ENCODE measurements around the gene RPS6KA2.

RPS6KA2 gene

GRCh38 chr6:166450167-166450873 lies 176.7 kb downstream of the RPS6KA2 start:
- Histone ChIP-seq H3K36me3 (ENCODE audit: control insufficient read depth in 4 of 4, insufficient read depth in 4 of 4, low read length in 3 of 4) (peaks cover 0 to 3% (median 0%) of the 10 kb centered on the region in 4 experiments), H3K9me3 (ENCODE audit: control extremely low read depth in 1 of 5, control insufficient read depth in 4 of 5, insufficient read depth in 2 of 5, low read depth in 1 of 5, low read length in 4 of 5) (peaks cover 0 to 8% (median 3%) of the 10 kb centered on the region in 5 experiments), H3K4me1 (ENCODE audit: control extremely low read depth in 1 of 4, control insufficient read depth in 4 of 4, insufficient read depth in 4 of 4, low read length in 3 of 4) (no peaks in the 10 kb centered on the region), H3K27me3 (replicated peaks in 2 of 5; ENCODE audit: control insufficient read depth in 4 of 5, insufficient read depth in 5 of 5, low read length in 4 of 5) (no peaks in the 10 kb centered on the region), H3K4me3 (ENCODE audit: control insufficient read depth in 1 of 7, extremely low read depth in 1 of 7, insufficient read depth in 4 of 7, low read depth in 2 of 7, low read length in 6 of 7) (no peak overlapping the region), H3K27ac (ENCODE audit: insufficient read depth in 1 of 2, low read depth in 1 of 2, low read length in 2 of 2, poor library complexity in 1 of 2, severe bottlenecking in 2 of 2) (no peak overlapping the region)
- ChIA-PET POLR2A (no interaction called here), CTCF (no interaction called here)
- WGBS (ENCODE audit: insufficient coverage): 89% methylated on average over 4 of the region's 5 CpGs
- no peak for DNase-seq

GRCh38 chr6:166449641-166450040 lies 177.4 kb downstream of the RPS6KA2 start:
- peaks cover 0 to 8% (median 3%) of the 10 kb centered on the region in 5 experiments for H3K9me3 ChIP-seq (ENCODE audit: control extremely low read depth in 1 of 5, control insufficient read depth in 4 of 5, insufficient read depth in 2 of 5, low read depth in 1 of 5, low read length in 4 of 5)
- no peak overlapping the region for H3K4me3 ChIP-seq (ENCODE audit: control insufficient read depth in 1 of 7, extremely low read depth in 1 of 7, insufficient read depth in 4 of 7, low read depth in 2 of 7, low read length in 6 of 7)
- ChIA-PET CTCF (no interaction called here), POLR2A (no interaction called here)
- peaks cover 0 to 3% (median 0%) of the 10 kb centered on the region in 4 experiments for H3K36me3 ChIP-seq (ENCODE audit: control insufficient read depth in 4 of 4, insufficient read depth in 4 of 4, low read length in 3 of 4)
- 97% methylated on average over 6 of the region's 9 CpGs for WGBS (ENCODE audit: insufficient coverage)
- no peak overlapping the region for H3K27ac ChIP-seq (ENCODE audit: insufficient read depth in 1 of 2, low read depth in 1 of 2, low read length in 2 of 2, poor library complexity in 1 of 2, severe bottlenecking in 2 of 2)
- no peaks in the 10 kb centered on the region for H3K4me1 ChIP-seq (ENCODE audit: control extremely low read depth in 1 of 4, control insufficient read depth in 4 of 4, insufficient read depth in 4 of 4, low read length in 3 of 4)
- no peak for DNase-seq
- H3K27me3 ChIP-seq (replicated peaks in 2 of 5; ENCODE audit: control insufficient read depth in 4 of 5, insufficient read depth in 5 of 5, low read length in 4 of 5): no peaks in the 10 kb centered on the region

GRCh38 chr6:166449036-166449435 lies 178.0 kb downstream of the RPS6KA2 start:
- WGBS (ENCODE audit: insufficient coverage): 96% methylated on average over 4 of the region's 7 CpGs
- CTCF ChIA-PET: interaction anchor here (1.7 kb wide), 1 partner anchor 10 kb away, joined by 4 read pairs; no protein-coding TSS in a partner anchor
- no peaks in the 10 kb centered on the region for H3K4me1 ChIP-seq (ENCODE audit: control extremely low read depth in 1 of 4, control insufficient read depth in 4 of 4, insufficient read depth in 4 of 4, low read length in 3 of 4)
- no peak overlapping the region for H3K4me3 ChIP-seq (ENCODE audit: control insufficient read depth in 1 of 7, extremely low read depth in 1 of 7, insufficient read depth in 4 of 7, low read depth in 2 of 7, low read length in 6 of 7)
- H3K9me3 ChIP-seq (ENCODE audit: control extremely low read depth in 1 of 5, control insufficient read depth in 4 of 5, insufficient read depth in 2 of 5, low read depth in 1 of 5, low read length in 4 of 5): peaks cover 0 to 8% (median 3%) of the 10 kb centered on the region in 5 experiments
- no peaks in the 10 kb centered on the region for H3K27me3 ChIP-seq (replicated peaks in 2 of 5; ENCODE audit: control insufficient read depth in 4 of 5, insufficient read depth in 5 of 5, low read length in 4 of 5)
- no peak for DNase-seq
- no peak overlapping the region for H3K27ac ChIP-seq (ENCODE audit: insufficient read depth in 1 of 2, low read depth in 1 of 2, low read length in 2 of 2, poor library complexity in 1 of 2, severe bottlenecking in 2 of 2)
- POLR2A ChIA-PET: no interaction called here
- peaks cover 0 to 3% (median 0%) of the 10 kb centered on the region in 4 experiments for H3K36me3 ChIP-seq (ENCODE audit: control insufficient read depth in 4 of 4, insufficient read depth in 4 of 4, low read length in 3 of 4)

- H3K36me3 ChIP-seq (ENCODE audit: control insufficient read depth in 4 of 4, insufficient read depth in 4 of 4, low read length in 3 of 4): peaks cover 0 to 3% (median 0%) of the 10 kb centered on the region in 4 experiments
- DNase-seq: no peak
- ChIA-PET POLR2A (no interaction called here), CTCF (interaction anchor here (0.8 to 12.2 kb wide), 5 partner anchors 10 to 327 kb away, joined by 3 to 118 read pairs (median 3); no protein-coding TSS in a partner anchor)
- H3K27ac ChIP-seq (ENCODE audit: insufficient read depth in 1 of 2, low read depth in 1 of 2, low read length in 2 of 2, poor library complexity in 1 of 2, severe bottlenecking in 2 of 2): no peak overlapping the region
- no peak overlapping the region for H3K4me3 ChIP-seq (ENCODE audit: control insufficient read depth in 1 of 7, extremely low read depth in 1 of 7, insufficient read depth in 4 of 7, low read depth in 2 of 7, low read length in 6 of 7)
- H3K9me3 ChIP-seq (ENCODE audit: control extremely low read depth in 1 of 5, control insufficient read depth in 4 of 5, insufficient read depth in 2 of 5, low read depth in 1 of 5, low read length in 4 of 5): peaks cover 0 to 6% (median 3%) of the 10 kb centered on the region in 5 experiments
- no peaks in the 10 kb centered on the region for H3K27me3 ChIP-seq (replicated peaks in 2 of 5; ENCODE audit: control insufficient read depth in 4 of 5, insufficient read depth in 5 of 5, low read length in 4 of 5)
- H3K4me1 ChIP-seq (ENCODE audit: control extremely low read depth in 1 of 4, control insufficient read depth in 4 of 4, insufficient read depth in 4 of 4, low read length in 3 of 4): no peaks in the 10 kb centered on the region
- WGBS (ENCODE audit: insufficient coverage): 91% methylated on average over 13 of the region's 13 CpGs
Measured at GRCh38 chr6:166448432-166448831, 178.6 kb downstream of the RPS6KA2 start.

- no peak for DNase-seq
- Histone ChIP-seq H3K27ac (ENCODE audit: insufficient read depth in 1 of 2, low read depth in 1 of 2, low read length in 2 of 2, poor library complexity in 1 of 2, severe bottlenecking in 2 of 2) (no peak overlapping the region), H3K4me1 (ENCODE audit: control extremely low read depth in 1 of 4, control insufficient read depth in 4 of 4, insufficient read depth in 4 of 4, low read length in 3 of 4) (peaks cover 5 to 12% (median 9%) of the 10 kb centered on the region in 4 experiments), H3K4me3 (ENCODE audit: control insufficient read depth in 1 of 7, extremely low read depth in 1 of 7, insufficient read depth in 4 of 7, low read depth in 2 of 7, low read length in 6 of 7) (no peak overlapping the region), H3K9me3 (ENCODE audit: control extremely low read depth in 1 of 5, control insufficient read depth in 4 of 5, insufficient read depth in 2 of 5, low read depth in 1 of 5, low read length in 4 of 5) (peaks cover 0 to 6% (median 3%) of the 10 kb centered on the region in 5 experiments), H3K27me3 (replicated peaks in 2 of 5; ENCODE audit: control insufficient read depth in 4 of 5, insufficient read depth in 5 of 5, low read length in 4 of 5) (no peaks in the 10 kb centered on the region), H3K36me3 (ENCODE audit: control insufficient read depth in 4 of 4, insufficient read depth in 4 of 4, low read length in 3 of 4) (peaks cover 0 to 3% (median 0%) of the 10 kb centered on the region in 4 experiments)
- CTCF ChIA-PET: interaction anchor here (0.8 to 12.2 kb wide), 2 partner anchors 13 to 28 kb away, joined by 3 to 118 read pairs; no protein-coding TSS in a partner anchor
- 98% methylated on average over 9 of the region's 11 CpGs for WGBS (ENCODE audit: insufficient coverage)
- POLR2A ChIA-PET: no interaction called here
Measured at GRCh38 chr6:166446567-166447065, 180.4 kb downstream of the RPS6KA2 start.

GRCh38 chr6:166446146-166446545 lies 180.9 kb downstream of the RPS6KA2 start:
- H3K27ac ChIP-seq (ENCODE audit: insufficient read depth in 1 of 2, low read depth in 1 of 2, low read length in 2 of 2, poor library complexity in 1 of 2, severe bottlenecking in 2 of 2): no peak overlapping the region
- ChIA-PET CTCF (interaction anchor here (0.8 to 12.2 kb wide), 2 partner anchors 14 to 27 kb away, joined by 3 to 118 read pairs; no protein-coding TSS in a partner anchor), POLR2A (no interaction called here)
- WGBS (ENCODE audit: insufficient coverage): 89% methylated on average over 13 of the region's 13 CpGs
- H3K36me3 ChIP-seq (ENCODE audit: control insufficient read depth in 4 of 4, insufficient read depth in 4 of 4, low read length in 3 of 4): peaks cover 0 to 3% (median 0%) of the 10 kb centered on the region in 4 experiments
- no peak for DNase-seq
- no peak overlapping the region for H3K4me3 ChIP-seq (ENCODE audit: control insufficient read depth in 1 of 7, extremely low read depth in 1 of 7, insufficient read depth in 4 of 7, low read depth in 2 of 7, low read length in 6 of 7)
- peaks cover 6 to 16% (median 14%) of the 10 kb centered on the region in 4 experiments for H3K4me1 ChIP-seq (ENCODE audit: control extremely low read depth in 1 of 4, control insufficient read depth in 4 of 4, insufficient read depth in 4 of 4, low read length in 3 of 4)
- no peaks in the 10 kb centered on the region for H3K27me3 ChIP-seq (replicated peaks in 2 of 5; ENCODE audit: control insufficient read depth in 4 of 5, insufficient read depth in 5 of 5, low read length in 4 of 5)
- peaks cover 0 to 6% (median 3%) of the 10 kb centered on the region in 5 experiments for H3K9me3 ChIP-seq (ENCODE audit: control extremely low read depth in 1 of 5, control insufficient read depth in 4 of 5, insufficient read depth in 2 of 5, low read depth in 1 of 5, low read length in 4 of 5)

- H3K4me1 ChIP-seq (ENCODE audit: control extremely low read depth in 1 of 4, control insufficient read depth in 4 of 4, insufficient read depth in 4 of 4, low read length in 3 of 4): peaks cover 10 to 33% (median 30%) of the 10 kb centered on the region in 4 experiments
- no peak overlapping the region for H3K27ac ChIP-seq (ENCODE audit: insufficient read depth in 1 of 2, low read depth in 1 of 2, low read length in 2 of 2, poor library complexity in 1 of 2, severe bottlenecking in 2 of 2)
- no peak for DNase-seq
- no peaks in the 10 kb centered on the region for H3K9me3 ChIP-seq (ENCODE audit: control extremely low read depth in 1 of 5, control insufficient read depth in 4 of 5, insufficient read depth in 2 of 5, low read depth in 1 of 5, low read length in 4 of 5)
- H3K36me3 ChIP-seq (ENCODE audit: control insufficient read depth in 4 of 4, insufficient read depth in 4 of 4, low read length in 3 of 4): peaks cover 0 to 3% (median 0%) of the 10 kb centered on the region in 4 experiments
- ChIA-PET POLR2A (no interaction called here), CTCF (interaction anchor here (12.2 kb wide), 1 partner anchor 15 kb away, joined by 118 read pairs; no protein-coding TSS in a partner anchor)
- no peaks in the 10 kb centered on the region for H3K27me3 ChIP-seq (replicated peaks in 2 of 5; ENCODE audit: control insufficient read depth in 4 of 5, insufficient read depth in 5 of 5, low read length in 4 of 5)
- 95% methylated on average over 14 of the region's 15 CpGs for WGBS (ENCODE audit: insufficient coverage)
- no peak overlapping the region for H3K4me3 ChIP-seq (ENCODE audit: control insufficient read depth in 1 of 7, extremely low read depth in 1 of 7, insufficient read depth in 4 of 7, low read depth in 2 of 7, low read length in 6 of 7)
Measured at GRCh38 chr6:166444446-166444845, 182.6 kb downstream of the RPS6KA2 start.
